HG02763 (cell line): Measurements from ENCODE around the gene ATXN10.
"Not testable (repeated sequence)": the region's sequence is repeated elsewhere in the genome, so short reads cannot be mapped to it uniquely, and the experiment has no call there.

Source experiments
- ATAC-seq: cut with Tn5 transposase; IDR thresholded peaks from one replicate; pipeline ENCODE4 v1.9.1; 2021; ENCODE audit warnings: mild to moderate bottlenecking, moderate library complexity; ENCODE audit not compliant: unreplicated experiment

ATXN10 gene

DNA sequence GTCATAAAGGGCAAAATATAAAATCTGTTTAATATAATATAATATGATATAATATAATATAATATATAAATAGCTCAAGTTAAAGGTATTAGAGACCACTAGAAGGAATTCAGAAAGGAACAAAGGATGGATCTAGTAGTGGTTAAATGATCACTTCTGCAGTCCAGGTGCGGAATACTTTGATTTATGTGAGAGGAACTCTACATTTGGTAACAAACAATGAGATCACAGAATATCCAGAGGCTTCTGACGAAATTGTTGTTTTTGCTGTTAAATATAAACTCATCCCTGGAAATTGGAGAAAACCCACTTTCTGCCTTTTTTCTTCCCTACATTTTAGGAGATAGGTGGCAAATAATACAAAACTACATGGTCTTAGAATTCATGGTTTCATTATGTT is 36.0 kb downstream of the ATXN10 start:
- no peak for ATAC-seq

GRCh38 chr22:45708145-45708544 is 36.5 kb downstream of the ATXN10 start:
- ATAC-seq: no peak

- ATAC-seq: no peak
Measured at GRCh38 chr22:45709060-45709739, 37.6 kb downstream of the ATXN10 start.

DNA sequence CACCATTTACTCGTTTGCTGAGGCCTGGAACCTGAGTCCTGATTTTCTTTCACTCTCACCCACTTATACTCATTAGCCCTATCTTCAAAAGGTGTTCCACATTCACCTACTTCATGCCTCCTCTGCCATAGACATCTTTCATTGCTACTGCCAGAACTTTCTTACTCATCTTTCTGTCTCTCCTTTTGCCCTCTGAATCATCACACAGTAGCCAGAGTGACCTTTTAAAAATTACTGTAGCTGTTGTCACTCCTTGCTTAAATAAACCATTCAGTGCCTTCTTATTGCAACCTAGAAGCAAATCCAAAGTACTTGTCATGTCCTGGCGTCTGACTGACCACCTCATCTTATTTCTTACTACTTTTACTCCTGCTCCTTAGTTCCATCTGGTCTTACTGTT is 38.2 kb downstream of the ATXN10 start:
- ATAC-seq: no peak

- no peak for ATAC-seq
Measured at GRCh38 chr22:45710469-45710868, 38.8 kb downstream of the ATXN10 start.

GRCh38 chr22:45714390-45714789 is 42.8 kb downstream of the ATXN10 start:
- not testable (repeated sequence) for ATAC-seq

DNA sequence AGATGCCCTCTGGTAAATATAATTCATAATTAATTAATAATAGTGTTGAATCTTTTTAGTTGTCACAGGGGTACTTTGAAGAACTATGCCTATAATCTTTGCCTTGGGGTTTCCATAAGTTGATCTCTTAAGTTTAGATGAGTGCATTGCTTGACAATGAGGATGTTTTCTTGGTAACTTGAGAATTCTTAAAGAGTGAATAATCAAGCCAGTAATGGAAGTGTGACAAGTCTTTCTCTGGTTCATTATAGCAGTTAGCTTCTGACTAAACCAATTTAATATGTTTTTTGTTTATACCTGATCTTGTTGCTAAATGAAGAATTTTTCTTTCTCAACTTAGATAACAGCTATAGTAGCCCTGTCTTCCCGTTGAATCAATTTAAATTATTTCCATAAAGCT is 46.2 kb downstream of the ATXN10 start:
- ATAC-seq: no peak

DNA sequence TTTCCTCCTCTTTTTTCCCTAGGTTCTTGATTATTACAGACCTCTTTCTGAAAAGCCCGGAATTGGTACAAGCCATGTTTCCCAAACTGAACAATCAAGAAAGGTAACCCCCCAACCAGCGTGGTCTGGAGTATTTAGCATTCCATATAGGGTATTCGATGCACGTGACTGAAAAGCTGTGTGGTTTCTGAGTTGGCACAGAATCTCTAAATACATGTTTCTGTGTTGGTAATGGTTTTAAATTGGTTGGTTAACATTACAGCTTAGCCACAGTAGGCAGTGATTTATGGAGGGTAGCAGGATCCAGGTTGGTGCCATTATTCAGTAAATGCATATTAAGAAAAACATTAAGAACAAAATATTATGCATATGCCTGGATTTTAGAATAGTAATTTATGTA is 46.8 kb downstream of the ATXN10 start:
- ATAC-seq: no peak

- no peak for ATAC-seq
Measured at GRCh38 chr22:45720839-45721378, 49.3 kb downstream of the ATXN10 start.

DNA sequence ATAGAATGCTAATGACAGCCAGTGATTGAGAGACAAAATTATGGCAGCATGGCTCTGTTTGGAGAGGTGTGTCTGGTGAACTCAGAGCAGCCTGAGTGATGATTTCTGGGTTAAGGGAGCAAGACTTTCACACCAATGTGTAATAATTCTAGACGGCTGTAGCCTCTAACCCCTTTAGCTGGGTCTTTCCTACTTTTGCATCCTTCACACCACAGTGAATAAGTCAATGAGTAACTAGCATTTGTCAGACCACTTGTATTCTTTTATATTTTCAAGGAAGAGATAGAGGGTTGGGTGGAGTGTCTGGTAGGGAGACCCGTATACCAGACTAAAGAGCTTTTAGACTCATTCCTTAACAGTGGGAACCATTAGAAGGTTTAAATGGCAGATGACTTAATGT is 50.4 kb downstream of the ATXN10 start:
- ATAC-seq: no peak

- no peak for ATAC-seq
Measured at GRCh38 chr22:45726081-45726480, 54.4 kb downstream of the ATXN10 start.

DNA sequence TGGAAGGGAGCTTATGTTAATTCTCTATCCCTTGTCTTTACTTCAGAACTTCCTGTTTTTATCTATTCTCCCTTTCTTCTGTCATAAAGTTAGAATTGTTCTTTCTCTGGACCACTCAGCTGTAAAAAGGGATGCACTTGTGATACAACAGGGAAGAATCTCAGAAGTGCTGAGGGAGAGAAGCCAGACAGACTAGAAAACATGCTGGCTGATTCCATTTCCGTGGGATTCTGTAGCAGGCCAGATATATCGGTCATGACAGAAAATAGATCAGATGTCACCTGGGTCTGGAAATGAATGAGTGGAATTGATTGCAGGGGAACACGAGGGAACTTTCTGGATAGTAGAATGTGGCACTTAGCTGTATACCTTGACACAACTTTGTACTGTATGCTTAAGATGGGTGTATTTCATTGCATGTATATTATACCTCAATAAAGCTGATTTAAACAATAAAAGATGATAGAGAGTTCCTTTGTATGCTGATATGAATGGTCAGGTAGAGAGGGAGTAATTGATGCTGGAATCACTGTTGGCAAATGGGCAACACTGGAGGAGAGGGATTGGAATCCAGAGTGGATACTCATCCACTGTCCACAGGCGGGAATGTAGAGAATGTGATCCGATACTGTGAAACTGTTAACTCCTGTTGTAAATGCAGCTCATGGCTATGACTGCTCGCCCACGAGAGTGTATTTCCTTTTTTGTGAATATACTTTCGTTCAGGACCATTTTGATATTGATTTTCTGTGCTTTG is 59.6 kb downstream of the ATXN10 start:
- no peak for ATAC-seq

DNA sequence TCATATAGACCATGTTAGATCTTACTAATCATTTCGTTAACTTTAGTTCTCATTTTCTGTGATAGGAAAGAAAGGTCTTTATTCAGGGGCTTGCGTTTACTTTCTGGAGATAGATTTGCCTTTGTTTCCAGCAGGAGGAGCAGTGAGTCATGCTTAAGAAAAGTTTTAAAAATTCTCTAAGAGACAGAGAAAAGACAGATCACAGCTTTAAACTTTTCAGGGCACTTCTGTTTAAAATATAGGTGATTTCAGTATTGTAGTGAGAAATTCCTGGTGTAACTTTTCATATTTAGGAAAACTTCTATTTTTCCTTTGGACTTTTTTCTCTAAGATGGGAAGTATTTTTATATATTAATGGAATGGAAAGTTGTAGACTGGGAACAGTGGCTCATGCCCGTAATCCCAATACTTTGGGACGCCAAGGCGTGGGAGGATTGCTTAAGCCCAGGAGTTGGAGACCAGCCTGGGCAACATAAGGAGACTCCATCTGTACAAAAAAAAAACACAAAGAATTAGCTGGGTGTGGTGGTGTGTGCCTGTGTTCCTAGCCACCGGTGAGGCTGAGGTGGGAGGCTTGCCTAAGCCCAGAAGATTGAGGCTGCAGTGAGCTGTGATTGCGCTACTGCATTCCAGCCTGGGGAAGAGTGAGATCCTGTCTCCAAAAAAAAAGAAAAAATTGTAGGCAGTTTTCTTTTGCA is 60.3 kb downstream of the ATXN10 start:
- no peak for ATAC-seq

DNA sequence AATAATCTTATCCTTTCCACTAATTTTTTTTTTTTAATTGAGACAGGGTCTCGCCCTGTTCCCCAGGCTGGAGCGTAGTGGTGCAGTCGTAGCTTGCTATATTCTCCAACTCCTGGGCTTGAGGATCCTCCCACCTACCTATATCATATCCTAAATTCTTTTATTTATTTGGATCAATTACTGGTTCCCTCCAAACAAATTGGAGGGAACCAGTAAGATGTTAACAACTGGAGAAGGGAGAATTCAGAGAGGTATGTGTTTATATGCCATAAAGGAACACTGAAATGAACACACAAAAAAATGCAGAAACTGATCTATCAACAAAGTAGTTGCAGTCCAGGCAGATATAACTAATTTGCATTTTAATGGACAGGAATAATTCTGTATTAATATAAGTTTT is 63.6 kb downstream of the ATXN10 start:
- no peak for ATAC-seq

DNA sequence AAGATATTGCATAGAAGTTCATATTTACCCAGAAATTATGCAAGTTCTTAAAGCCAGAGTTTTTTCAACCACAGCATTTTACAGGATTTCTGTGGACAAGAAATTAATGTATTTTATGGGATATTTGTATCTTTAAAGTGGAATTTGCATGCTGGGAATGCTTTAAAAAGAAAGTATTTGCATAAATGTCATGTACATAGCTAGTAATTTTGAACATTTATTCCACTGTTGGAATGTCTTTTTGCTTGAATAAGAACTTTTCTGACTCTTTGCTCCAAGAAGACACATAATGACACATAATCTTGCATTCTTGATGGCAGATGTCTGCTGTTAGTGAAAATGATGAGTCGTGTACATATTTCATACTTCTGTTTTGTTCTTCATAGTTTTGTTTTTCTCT is 66.6 kb downstream of the ATXN10 start:
- no peak for ATAC-seq

GRCh38 chr22:45740236-45740635 is 68.6 kb downstream of the ATXN10 start:
- ATAC-seq: no peak

- no peak for ATAC-seq
Measured at GRCh38 chr22:45742866-45743450, 71.3 kb downstream of the ATXN10 start.

DNA sequence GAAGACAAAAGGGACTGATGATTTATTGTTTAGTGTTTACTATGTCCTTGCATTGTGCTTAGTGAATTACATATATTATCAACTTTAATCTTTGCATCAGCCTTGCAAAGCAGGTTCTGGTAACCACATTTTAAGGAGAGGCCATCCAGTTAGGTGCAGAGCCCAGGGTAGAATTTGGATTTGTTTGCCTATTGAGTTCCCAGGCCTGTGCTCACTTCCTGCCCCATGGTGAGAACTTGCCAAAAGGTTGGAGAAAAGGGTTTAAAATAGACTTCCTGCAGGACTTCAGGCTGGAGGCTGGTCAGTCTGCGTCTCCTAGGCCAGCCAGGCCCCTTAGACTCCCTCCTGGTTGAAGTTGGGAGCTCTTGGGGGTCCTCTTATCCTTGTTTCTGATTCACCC is 72.1 kb downstream of the ATXN10 start:
- no peak for ATAC-seq

- no peak for ATAC-seq
Measured at GRCh38 chr22:45744442-45744841, 72.8 kb downstream of the ATXN10 start.

GRCh38 chr22:45750626-45751025 is 79.0 kb downstream of the ATXN10 start:
- no peak for ATAC-seq

- no peak for ATAC-seq
Measured at GRCh38 chr22:45752036-45752435, 80.4 kb downstream of the ATXN10 start.
